ENCODE results near the gene COLEC11. TPM values are rescaled to one million over a fixed set of nuclear protein-coding genes. Genes with fewer than 3 reads are reported as not detected.

COLEC11 gene
- total and polyA plus RNA-seq, 9 of the 15 experiments (the other 6 are each of a cell fraction or from before 2014, with no cell fraction given): 0.32 to 4.3 (median 1.8) TPM

DNA sequence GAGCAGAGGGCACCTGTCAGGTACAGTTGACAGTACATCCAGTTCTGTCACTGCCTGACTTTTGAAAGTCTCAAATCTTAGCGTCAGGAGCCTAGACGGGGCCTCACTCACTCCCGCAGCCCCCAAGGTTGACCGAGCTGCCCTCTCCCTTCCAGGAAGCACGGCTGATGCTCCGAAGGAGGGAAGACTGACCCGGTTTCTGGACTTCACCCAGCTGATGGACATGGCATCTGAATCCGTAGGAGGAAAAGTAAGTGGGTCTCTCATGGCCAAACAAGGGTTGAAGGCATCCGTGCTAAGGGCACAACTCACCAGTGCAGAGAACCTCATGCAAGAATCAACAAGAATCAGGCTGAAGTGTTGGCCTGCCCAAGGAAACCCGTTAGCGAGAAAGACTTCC is 76.0 kb downstream of the COLEC11 start:
- peaks cover 38 to 62% of the 10 kb centered on the region in 2 experiments for H3K27me3 ChIP-seq (ENCODE audit: control insufficient read depth in 2 of 2, insufficient read depth in 2 of 2, low read length in 2 of 2)
- no peak overlapping the region for H3K9ac ChIP-seq (ENCODE audit: insufficient read depth in 1 of 2, low read depth in 2 of 2, low read length in 2 of 2)
- intact Hi-C loops (cut with micrococcal nuclease) (no loop called here), in situ Hi-C loops (cut with MboI) (loop anchor here (25.0 kb wide), 1 partner anchor 1559 kb away; no protein-coding TSS in a partner anchor)
- H4K20me1 ChIP-seq (replicated peaks; ENCODE audit: control insufficient read depth, insufficient read depth, low read length): no peaks in the 10 kb centered on the region
- POLR2A ChIA-PET: no interaction called here
- no peaks in the 10 kb centered on the region for H3K9me1 ChIP-seq (ENCODE audit: control insufficient read depth, insufficient read depth, low read length)
- H3K4me3 ChIP-seq: no peak overlapping the region
- no peak for TF ChIP-seq ZEB2 (IDR thresholded peaks at IDR 0.05)
- no peak for TF ChIP-seq PML (IDR thresholded peaks at IDR 0.05; ENCODE audit: low read length)
- TF ChIP-seq CHAMP1 (IDR thresholded peaks at IDR 0.05): no peak
- no peak for TF ChIP-seq ZNF644 (tag; IDR thresholded peaks at IDR 0.05; ENCODE audit: low read depth)
- no peak for TF ChIP-seq RBM15 (IDR thresholded peaks at IDR 0.05; ENCODE audit: insufficient read depth, low read length)
- TF ChIP-seq RFX1 (IDR thresholded peaks at IDR 0.05): no peak
- no peak for TF ChIP-seq CREM (IDR thresholded peaks at IDR 0.05; ENCODE audit: low read depth)
- H3K4me1 ChIP-seq (replicated peaks in 1 of 2; ENCODE audit: control insufficient read depth in 2 of 2, insufficient read depth in 2 of 2, low read length in 2 of 2): peaks cover 0 to 3% of the 10 kb centered on the region in 2 experiments; a peak in 1 of 5 replicates
- no peak overlapping the region for H2AFZ ChIP-seq (ENCODE audit: low read depth, low read length)
- DNase-seq (ENCODE audit: extremely low read depth in 1 of 4, low spot score in 3 of 4) (no peak), FAIRE-seq (no peak), ATAC-seq (no peak)
- H3K36me3 ChIP-seq (ENCODE audit: control insufficient read depth, insufficient read depth, low read length): no peaks in the 10 kb centered on the region
- H3K27ac ChIP-seq (ENCODE audit: extremely low read depth, low read depth, low read length): no peak overlapping the region
- WGBS (ENCODE audit: insufficient coverage, low coverage, missing lambda C conversion rate): 2% methylated on average over 11 of the region's 11 CpGs
- CTCF ChIA-PET (ENCODE audit: low intra/inter-chr PET ratio): no interaction called here
- no peaks in the 10 kb centered on the region for H3K79me2 ChIP-seq (ENCODE audit: control insufficient read depth, insufficient read depth, low read length)
- no TSS peak for BruUV-seq (replicated peaks)
- H3K9me3 ChIP-seq (replicated peaks; ENCODE audit: control insufficient read depth, insufficient read depth, low read depth, low read length): no peaks in the 10 kb centered on the region
- H3K4me2 ChIP-seq (ENCODE audit: insufficient read depth, low read length): no peak overlapping the region
